ENCODE measurements around the gene RAD21L1. TPM values are rescaled to one million over a fixed set of nuclear protein-coding genes. Genes with fewer than 3 reads are reported as not detected.

RAD21L1 gene
- total RNA-seq, 1 donor from 2014 or later: not detected

GRCh38 chr20:1296117-1296610 is 70.3 kb downstream of the RAD21L1 start:
- Mint-ChIP-seq H3K36me3 (no peaks in the 10 kb centered on the region), H3K27ac (no peak overlapping the region), H3K4me1 (no peaks in the 10 kb centered on the region), H3K27me3 (ENCODE audit: low read depth) (peaks cover 3% of the 10 kb centered on the region), H3K4me3 (no peak overlapping the region), H3K9me3 (no peaks in the 10 kb centered on the region)
- DNase-seq (ENCODE audit: low spot score in 2 of 2, unreplicated experiment in 2 of 2): no peak
- TF ChIP-seq CTCF (IDR thresholded peaks at IDR 0.05; ENCODE audit: unreplicated experiment): no peak

GRCh38 chr20:1296922-1297321 is 71.1 kb downstream of the RAD21L1 start:
- TF ChIP-seq CTCF (IDR thresholded peaks at IDR 0.05; ENCODE audit: unreplicated experiment): no peak
- H3K27ac Mint-ChIP-seq: no peak overlapping the region
- H3K36me3 Mint-ChIP-seq: no peaks in the 10 kb centered on the region
- no peak overlapping the region for H3K4me3 Mint-ChIP-seq
- no peak for DNase-seq (ENCODE audit: low spot score in 2 of 2, unreplicated experiment in 2 of 2)
- no peaks in the 10 kb centered on the region for H3K4me1 Mint-ChIP-seq
- no peaks in the 10 kb centered on the region for H3K9me3 Mint-ChIP-seq
- H3K27me3 Mint-ChIP-seq (ENCODE audit: low read depth): peaks cover 3% of the 10 kb centered on the region

GRCh38 chr20:1297486-1297885 is 71.6 kb downstream of the RAD21L1 start:
- H3K4me1 Mint-ChIP-seq: no peaks in the 10 kb centered on the region
- H3K27ac Mint-ChIP-seq: no peak overlapping the region
- H3K4me3 Mint-ChIP-seq: no peak overlapping the region
- H3K9me3 Mint-ChIP-seq: no peaks in the 10 kb centered on the region
- no peak for DNase-seq (ENCODE audit: low spot score in 2 of 2, unreplicated experiment in 2 of 2)
- no peaks in the 10 kb centered on the region for H3K27me3 Mint-ChIP-seq (ENCODE audit: low read depth)
- H3K36me3 Mint-ChIP-seq: no peaks in the 10 kb centered on the region
- TF ChIP-seq CTCF (IDR thresholded peaks at IDR 0.05; ENCODE audit: unreplicated experiment): no peak

GRCh38 chr20:1298166-1298565 is 72.3 kb downstream of the RAD21L1 start:
- H3K36me3 Mint-ChIP-seq: no peaks in the 10 kb centered on the region
- no peaks in the 10 kb centered on the region for H3K27me3 Mint-ChIP-seq (ENCODE audit: low read depth)
- TF ChIP-seq CTCF (IDR thresholded peaks at IDR 0.05; ENCODE audit: unreplicated experiment): no peak
- H3K4me1 Mint-ChIP-seq: no peaks in the 10 kb centered on the region
- H3K9me3 Mint-ChIP-seq: no peaks in the 10 kb centered on the region
- no peak for DNase-seq (ENCODE audit: low spot score in 2 of 2, unreplicated experiment in 2 of 2)
- H3K27ac Mint-ChIP-seq: no peak overlapping the region
- H3K4me3 Mint-ChIP-seq: no peak overlapping the region

- DNase-seq (ENCODE audit: low spot score in 2 of 2, unreplicated experiment in 2 of 2): no peak
- Mint-ChIP-seq H3K27ac (no peak overlapping the region), H3K4me1 (no peaks in the 10 kb centered on the region), H3K27me3 (ENCODE audit: low read depth) (no peaks in the 10 kb centered on the region), H3K4me3 (no peak overlapping the region), H3K9me3 (no peaks in the 10 kb centered on the region), H3K36me3 (no peaks in the 10 kb centered on the region)
- no peak for TF ChIP-seq CTCF (IDR thresholded peaks at IDR 0.05; ENCODE audit: unreplicated experiment)
These were observed 73.2 kb downstream of the RAD21L1 start for GRCh38 chr20:1298888-1299511.

Measured in mesothelial cell of epicardium (in vitro differentiated cells).